T-helper 22 cell (primary cell): ENCODE results near the gene LRRC46.

ENCODE experiments used
- DNase-seq: peaks from one replicate; pipeline ENCODE4 v3.0.0-alpha.2; 2020; ENCODE audit warnings: low read depth

The LRRC46 gene

DNA sequence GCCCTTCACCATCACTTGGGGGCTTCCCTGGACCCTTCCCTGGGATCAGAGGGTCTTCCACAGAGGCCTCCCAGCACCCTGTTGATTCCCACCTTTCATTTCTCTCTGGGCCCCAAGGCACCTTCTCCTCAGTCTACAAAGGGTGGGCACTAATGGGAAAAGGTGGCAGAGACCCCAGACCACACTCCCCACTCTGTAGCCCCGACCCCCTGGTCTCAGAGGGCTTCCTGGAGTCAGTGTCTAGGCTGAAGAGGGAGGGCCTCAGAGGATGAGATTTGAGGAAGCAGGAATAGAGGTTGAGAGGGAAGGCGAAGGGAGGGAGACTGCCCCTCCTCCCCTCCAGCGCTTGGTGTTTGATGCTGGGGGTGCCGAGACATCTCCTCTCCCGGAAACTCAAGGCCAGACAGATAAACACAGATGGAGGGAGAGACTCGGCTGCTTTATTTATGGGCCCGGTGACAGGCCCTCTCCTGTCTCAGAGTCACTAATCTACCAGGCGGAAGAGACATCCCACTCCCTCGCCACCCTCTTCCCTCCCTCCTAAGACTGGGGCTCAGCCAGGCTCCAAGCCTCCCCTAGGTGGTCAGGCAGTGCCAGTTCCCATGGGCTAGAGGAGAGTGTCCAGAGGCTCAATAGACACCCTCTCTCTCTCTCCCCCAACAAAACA is 46.0 kb downstream of the LRRC46 start:
- no peak for DNase-seq

DNA sequence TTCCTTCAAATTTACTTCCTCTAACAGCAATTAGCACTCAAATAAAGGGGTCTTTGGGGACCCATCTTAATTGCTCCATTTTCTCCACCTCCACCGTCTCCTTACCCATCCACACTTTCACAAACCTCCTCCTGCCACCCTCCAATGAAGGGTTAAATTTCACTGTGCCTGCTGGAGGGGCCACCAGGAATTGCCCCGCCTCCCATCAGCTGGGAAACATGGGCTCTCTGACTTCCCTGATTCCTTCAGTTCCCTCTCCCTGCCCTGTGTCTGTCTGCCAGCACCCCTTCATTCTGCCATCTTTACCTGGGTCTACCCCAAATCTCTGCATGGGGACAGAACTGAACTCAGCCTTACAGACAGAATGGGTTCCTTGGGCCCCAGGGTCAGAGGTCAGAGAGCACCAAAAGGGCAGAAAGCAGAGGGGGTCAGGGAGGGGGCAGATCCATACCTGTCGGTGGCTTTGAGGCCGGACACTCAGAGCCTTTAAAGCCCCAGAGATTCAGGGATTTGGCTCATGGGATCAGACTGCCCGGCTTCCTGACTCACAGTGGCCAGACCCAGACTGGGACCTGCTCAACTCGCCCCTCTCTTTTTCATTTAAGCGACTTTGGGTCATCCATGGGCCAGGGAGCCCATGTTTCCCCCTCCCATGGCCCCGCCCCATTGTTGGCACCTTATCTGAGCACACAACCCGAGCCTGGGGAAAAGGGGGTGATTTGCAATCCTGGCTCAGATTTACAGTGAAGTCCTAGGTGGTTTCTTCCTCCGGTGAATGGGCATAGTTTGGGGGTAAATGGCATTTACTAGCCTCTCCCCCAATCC is 46.9 kb downstream of the LRRC46 start:
- DNase-seq, result no peak

DNA sequence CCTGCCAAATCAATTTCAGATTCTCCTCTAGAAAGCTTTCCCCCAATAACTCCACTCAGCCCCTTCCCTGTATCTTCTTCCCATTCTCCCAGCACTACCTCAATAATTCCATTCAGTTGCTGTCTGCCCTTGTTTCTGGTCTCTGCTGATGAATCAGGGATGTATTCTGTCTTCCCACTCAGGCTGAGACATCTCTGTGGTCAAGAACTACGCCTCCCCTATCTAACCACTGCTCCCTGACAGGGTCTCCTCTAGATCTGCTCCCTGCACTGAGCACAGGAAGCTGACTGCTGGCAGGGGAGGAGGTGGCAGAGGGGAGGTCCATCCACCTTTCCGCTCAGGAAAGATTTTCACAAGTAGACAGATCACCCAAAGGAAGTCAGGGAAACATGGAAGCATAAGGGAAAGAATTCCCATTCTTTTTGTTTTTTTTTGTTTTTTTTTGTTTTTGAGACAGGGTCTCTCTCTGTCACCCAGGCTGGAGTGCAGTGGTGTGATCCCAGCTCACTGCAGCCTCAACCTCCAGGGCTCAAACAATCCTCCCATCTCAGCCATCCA is 47.6 kb downstream of the LRRC46 start:
- no peak for DNase-seq

DNA sequence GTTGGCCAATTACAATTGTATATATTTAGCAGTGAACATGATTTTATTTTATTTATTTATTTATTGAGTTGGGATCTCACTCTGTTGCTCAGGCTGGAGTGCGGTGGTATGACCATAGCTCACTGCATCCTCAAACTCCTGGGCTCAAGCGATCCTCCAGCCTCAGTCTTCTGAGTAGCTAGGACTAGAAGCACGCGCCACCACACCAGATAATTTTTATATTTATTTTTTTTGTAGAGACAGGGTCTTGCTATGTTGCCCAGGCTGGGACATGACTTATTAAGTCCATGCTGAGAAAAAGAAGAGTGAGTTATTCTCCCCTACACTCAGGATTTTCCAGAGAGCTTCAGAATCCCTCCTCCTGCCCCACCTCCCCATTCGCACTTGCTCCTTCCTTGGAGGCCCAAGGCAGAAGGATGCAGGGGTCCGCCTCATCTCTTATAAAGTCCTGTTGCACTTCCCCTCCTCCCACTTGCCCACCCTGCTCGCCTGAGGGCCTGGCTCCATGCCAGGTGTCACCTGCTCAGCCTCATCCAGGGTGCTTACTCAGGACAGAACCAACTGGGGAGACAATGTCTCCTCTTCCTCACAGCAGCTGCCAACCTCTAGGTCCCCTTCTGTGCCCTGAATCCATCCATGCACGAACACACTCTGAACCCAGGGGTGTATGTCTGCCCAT is 48.4 kb downstream of the LRRC46 start:
- no peak for DNase-seq

DNA sequence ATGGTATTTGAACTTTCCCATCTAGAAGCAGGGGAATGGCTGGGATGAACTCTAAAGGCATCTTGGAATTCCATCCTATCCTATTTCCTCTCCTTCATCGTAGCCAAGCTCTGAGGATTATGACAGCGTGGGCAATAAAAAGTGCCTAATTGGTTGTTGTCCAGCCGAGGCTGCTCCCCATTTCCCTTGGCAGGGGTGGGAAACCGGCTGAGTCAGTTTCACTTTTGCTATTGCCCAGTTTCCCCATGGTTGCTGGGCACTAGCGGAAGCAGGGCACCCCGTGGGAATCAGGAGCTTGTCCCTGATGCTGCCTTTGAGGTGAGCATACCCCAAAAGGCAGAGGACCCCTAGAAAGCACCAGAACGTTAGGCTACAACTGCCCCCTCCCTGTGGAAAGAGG is 50.8 kb downstream of the LRRC46 start:
- no peak for DNase-seq

DNA sequence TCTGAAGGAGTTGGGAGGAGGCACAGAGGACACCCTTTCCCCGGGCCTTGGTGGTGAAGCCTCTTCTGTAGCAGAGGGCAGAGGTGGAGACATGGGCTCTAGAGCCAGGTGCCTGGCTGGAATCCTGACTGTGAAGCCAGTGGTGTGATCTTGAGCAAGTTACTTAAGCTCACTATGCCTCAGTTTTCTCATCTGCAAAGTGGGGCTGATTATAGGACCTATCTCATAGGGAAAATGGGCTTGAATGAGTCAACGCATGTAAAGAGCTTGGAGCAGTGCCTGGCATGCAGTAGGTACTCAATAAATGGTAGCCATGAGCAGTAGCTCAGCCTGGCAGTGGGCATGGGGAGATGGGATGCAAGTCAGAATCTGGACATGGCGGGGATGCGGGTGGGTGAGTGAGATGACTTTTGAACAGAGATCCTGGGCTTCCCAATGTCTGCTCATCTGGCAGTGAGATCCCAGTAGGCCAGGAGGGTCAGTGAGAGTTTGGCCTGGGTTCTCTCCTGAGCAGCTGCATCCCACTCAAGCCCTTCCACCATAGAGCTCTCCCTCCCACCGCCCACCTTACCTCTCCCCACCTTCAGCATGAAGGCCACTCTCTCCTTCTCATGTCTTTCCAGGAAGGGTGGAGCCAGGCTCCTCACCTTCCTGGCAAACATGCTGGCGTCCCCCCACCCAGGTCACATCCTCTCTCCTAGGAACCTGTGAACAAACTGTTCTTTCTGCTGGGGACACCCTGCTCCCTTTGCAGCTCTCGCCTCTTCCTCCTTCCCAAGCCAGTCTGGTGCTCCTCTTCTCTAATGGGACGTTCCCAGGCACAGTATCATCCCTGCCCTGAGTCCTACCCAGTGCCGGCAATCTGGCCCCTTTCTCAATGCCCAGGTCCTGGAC is 51.5 kb downstream of the LRRC46 start:
- DNase-seq, result no peak

DNA sequence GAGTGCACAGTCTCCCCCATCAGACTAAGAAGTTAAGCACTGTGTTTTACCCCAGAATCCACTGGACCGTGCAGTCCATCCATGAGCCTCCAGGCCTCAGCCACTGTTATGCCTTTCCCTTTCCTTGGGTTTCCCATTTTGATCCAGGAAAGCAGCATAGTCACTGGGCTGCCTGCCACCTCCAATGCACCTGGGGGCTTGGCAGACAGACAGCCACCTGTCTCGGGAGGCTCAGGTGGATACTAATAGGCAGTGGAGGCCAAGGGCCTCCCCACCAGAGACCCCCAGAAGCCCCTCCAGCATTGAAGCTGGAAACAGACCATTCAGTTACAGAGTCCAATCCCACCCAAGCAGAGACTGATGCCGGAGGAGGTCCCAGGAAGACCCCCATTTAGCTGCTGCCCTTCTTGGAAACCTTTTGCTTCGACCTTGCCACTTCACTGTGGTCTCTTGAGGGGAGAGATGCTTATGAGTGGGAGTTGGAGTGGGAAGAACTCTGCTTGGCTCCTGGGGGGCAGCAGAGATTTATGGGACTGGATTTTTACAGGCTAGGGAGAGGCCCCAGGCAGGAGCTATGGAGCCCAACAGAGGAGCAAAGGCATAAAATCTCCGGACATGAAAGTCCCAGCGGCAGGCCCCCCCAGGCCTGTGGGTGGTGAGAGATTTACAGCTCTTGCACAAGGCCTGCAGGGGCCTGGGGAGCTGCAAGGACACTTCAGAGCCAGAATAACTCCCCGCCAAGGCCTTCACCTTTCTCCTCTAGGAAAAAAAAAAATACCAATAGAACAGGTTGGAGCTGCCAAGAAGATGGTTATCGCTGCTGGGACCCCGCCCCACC is 52.3 kb downstream of the LRRC46 start:
- DNase-seq, result no peak

DNA sequence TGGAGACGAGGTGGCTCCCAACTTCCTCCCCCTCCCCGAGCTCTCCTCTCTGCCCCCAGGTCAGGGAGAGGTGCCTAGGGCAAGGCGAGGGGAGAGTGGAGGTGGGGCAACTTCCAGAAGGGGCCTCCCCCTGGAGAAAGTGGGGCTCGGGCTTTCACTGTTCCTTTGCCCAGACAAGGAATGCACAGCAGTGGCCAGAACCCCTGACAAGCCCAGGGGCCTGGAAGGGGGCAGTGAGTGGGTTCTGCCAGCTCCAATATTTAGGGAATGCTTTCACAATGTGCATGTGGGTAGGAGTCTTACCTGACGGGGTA is 52.9 kb downstream of the LRRC46 start:
- DNase-seq, result no peak

DNA sequence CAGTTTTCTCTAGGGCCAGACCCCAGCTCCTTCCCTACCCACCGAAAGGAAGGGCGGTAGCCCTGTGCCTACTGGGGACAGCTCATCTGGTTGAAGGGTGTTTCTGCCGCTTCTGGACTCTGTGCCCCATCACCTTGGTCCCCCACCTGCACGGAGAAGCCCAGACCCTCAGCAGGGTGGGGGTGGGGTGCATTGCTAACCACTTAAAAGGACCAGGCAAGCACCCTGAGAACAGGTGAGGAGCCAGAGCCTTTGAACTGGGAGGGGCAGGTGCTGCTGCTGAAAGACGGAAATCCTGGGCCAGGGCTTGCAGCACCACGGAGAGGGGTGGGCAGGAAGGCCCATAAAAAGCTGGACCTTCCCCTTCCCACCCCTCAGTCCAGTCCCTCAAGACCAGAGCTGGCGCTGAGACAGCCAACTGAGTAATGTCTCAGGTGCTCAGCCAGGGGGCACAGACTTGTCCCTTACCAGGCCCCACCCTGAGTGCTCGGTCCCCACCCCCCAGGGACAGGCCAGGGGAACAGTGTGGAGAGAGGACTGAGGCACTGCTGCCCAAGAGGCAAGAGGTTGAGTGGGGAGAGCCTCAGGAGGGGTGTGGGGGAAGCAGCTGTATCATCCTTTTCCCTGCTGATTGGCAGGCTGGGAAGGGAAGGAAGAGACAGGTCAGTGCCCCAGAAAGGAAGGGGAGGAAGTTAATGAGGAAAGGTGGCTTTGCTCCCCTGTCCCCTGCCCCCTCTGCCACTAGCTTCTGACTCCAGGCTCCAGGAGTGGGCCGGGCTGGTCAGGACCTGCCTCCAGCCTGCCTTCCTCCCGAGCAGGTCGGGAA is 53.6 kb downstream of the LRRC46 start:
- no peak for DNase-seq
